Medulla oblongata (tissue), 1 donor: Measurements from ENCODE around the gene PPP1R10.
A peak's percentile ranks its signal among the peaks of the same experiment; 100 is the strongest.

Source experiments
- DNase-seq: peaks from one replicate; pipeline ENCODE4 v3.0.0-alpha.2; 2015; ENCODE audit errors: extremely low spot score

PPP1R10 gene

DNA sequence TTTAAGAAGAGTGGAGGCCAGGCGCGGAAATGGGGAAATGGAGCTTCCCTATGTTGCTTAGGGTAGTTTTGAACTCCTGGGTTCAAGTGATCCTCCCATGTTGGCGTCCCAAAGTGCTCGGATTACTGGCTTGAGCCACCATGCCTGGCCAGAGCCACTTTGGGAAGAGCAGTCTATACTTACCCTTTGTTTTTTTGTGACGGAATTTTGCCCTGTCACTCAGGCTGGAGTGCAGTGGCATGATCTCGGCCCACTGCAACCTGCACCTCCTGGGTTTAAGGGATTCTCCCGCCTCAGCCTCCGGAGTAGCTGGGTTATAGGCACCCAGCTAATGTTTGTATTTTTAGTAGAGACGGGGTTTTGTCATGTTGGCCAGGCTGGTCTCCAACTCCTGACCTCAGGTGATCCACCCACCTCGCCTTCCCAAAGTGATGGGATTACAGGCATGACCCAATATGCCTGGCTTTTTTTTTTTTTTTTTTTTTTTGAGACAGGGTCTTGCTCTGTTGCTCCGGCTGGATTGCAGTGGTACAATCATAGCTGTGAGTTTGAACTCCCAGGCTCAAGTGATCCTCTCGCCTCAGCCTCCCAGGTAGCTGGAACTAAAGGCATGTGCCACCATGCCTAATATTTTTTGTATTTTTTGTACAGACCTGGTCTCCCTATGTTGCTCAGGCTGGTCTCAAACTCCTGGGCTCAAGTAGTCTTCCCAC lies 18.0 kb downstream of the PPP1R10 start:
- DNase-seq, result no peak

DNA sequence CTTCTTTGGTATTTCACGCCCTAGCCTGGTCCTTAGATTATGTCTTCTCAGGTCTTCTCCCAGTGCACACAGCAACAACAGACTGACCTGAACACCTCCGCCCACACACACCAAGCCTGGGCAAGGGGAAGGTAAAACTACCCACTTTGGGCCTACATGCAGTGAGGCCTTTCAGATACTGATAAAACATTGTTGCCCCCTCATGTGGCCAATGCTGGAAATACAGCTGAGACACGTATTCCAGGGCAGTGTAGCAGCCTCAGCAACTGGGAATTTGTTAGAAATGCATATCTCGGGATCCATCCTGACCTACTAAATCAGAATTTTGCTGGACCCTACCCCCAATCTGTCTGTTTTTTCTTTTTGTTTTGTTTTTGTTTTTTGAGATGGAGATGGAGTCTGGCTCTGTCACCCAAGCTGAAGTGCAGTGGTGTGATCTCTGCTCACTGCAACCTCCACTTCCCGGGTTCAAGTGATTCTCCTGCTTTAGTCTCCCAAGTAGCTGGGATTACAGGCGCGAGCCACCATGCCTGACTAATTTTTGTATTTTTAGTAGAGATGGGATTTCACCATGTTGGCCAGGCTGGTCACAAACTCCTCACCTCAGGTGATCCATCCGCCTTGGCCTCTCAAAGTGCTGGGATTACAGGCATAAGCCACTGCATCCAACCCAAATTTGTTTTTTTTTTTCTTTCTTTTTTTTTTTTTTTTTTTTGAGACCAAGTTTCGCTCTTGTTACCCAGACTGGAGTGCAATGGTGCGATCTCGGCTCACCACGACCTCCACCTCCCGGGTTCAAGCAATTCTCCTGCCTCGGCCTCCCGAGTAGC lies 19.5 kb downstream of the PPP1R10 start:
- DNase-seq, result peak; percentile 81

DNA sequence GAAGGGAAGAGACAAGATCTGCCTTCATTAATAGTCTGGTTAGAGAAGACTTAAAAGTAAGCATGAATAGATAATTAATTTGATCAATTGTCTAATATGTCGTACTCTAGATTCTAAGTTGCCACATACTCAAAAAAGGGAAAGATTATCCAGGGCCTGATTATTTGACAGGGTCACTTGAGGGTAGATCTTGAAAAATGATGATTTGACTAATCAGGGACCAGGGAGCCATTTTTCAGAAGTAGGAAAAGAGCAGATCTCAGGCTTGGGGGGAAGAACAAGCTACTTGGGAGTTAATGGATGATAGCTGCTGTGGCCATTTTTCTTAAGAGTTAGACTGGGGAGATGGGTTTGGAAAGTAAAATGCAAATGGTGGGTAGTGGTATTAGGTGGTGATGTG lies 24.8 kb downstream of the PPP1R10 start:
- DNase-seq, result no peak

DNA sequence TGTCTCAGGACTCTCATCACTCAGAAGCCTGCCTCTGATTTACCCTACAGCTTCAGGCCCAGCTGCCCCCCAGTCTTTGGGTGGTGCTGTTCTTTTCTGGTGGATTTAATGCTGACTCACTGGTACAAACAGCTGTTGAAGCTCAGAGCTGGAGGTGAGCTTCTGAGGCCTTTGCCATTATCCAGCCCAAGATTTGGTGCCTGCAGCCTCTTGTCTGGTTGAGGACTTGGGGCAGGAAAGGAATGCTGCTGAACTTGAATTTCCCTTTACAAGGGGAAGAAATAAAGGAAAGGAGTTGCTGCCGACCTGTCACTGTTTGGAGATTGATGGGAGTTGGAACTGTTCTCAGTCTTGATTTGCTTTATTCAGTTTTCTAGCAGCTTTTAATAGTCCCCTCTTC lies 26.0 kb downstream of the PPP1R10 start:
- DNase-seq, result no peak

DNA sequence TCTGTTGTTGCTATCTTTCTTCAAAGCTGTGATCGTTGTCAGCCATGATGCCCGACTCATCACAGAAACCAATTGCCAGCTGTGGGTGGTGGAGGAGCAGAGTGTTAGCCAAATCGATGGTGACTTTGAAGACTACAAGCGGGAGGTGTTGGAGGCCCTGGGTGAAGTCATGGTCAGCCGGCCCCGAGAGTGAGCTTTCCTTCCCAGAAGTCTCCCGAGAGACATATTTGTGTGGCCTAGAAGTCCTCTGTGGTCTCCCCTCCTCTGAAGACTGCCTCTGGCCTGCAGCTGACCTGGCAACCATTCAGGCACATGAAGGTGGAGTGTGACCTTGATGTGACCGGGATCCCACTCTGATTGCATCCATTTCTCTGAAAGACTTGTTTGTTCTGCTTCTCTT lies 26.5 kb downstream of the PPP1R10 start:
- no peak for DNase-seq

DNA sequence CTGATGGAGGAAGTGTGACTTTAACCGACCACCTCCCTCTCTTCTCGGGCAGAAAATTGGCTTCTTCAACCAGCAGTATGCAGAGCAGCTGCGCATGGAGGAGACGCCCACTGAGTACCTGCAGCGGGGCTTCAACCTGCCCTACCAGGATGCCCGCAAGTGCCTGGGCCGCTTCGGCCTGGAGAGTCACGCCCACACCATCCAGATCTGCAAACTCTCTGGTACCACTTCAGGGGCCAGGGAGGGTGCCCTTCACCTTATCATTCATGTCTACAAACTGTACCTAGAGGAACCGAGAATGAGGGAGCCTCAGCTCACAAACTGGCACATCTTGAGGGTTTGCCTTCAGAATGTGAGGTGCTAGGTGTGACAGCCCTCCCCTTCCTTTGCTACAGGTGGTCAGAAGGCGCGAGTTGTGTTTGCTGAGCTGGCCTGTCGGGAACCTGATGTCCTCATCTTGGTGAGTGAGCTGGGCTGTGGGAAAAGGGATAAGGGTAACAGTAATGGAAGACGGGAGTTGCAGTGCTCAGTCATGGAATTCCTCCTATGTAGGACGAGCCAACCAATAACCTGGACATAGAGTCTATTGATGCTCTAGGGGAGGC lies 27.2 kb downstream of the PPP1R10 start:
- no peak for DNase-seq

DNA sequence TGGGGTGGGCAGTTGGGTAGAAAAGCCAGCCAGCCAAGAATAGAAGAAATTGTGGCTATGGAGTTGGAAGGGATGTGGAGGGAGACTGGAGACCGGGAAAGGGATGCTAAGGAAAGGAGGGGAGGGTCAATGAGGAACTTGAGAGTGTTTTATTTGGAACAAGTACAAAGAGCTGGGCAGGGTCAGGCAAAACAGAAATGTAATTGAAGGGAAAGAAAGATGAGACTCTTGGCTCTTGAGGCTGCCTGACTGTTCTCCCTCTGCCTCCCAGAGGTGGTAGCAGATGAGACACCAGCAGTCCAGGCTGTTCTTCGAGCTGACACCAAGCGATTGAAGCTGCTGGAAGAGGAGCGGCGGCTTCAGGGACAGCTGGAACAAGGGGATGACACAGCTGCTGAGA lies 33.1 kb downstream of the PPP1R10 start:
- no peak for DNase-seq

DNA sequence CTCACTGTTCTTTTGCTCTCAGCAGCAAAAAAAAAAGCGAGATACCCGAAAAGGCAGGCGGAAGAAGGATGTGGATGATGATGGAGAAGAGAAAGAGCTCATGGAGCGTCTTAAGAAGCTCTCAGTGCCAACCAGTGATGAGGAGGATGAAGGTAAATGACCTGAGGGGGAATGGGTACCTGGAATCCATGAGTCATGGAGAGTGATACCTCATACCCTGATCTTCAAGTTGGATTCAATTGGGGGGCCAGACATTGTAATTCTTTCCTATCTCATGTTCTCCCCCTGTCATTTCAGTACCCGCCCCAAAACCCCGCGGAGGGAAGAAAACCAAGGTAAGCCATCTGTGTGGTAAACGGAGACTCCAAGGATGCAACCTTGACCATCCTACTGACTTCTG lies 39.0 kb downstream of the PPP1R10 start:
- DNase-seq, result no peak

DNA sequence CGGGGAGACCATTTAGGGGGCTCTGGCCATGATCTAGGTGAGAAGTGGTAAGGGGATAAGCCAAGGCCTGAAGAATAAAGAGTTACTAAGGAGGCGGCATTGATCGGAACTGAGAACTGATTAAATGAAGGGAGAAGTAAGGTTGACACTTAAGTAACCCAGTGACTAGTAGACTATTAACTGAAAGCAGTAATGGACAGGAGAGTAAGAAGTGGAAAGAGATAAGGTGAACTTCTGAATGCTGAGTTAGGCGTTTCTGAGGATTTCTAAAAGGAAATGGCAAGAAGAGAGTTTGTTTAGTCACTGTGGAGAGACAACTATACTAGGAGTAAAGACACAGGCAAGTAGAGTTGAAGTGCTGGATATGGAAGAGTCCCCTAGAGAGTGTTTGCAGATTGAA lies 43.9 kb downstream of the PPP1R10 start:
- no peak for DNase-seq

DNA sequence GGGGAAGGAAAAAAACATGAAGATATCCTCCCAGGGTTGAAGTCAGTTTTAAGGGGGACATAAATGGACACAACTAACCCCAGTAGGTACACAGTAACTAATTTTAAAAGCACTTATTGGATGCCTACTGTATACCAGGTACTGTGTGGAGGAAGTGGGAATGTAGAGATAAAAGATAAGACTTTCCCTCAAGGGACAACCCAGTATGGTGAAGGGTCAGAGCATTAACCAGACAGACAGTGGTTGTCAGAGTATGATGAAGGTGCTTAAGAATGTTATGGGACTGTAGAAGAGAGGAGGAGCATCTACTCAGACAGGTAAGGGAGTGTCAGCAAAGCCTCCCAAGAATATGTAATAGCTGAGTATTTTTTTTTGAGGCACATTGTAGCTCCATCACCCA lies 44.9 kb downstream of the PPP1R10 start:
- DNase-seq, result no peak

DNA sequence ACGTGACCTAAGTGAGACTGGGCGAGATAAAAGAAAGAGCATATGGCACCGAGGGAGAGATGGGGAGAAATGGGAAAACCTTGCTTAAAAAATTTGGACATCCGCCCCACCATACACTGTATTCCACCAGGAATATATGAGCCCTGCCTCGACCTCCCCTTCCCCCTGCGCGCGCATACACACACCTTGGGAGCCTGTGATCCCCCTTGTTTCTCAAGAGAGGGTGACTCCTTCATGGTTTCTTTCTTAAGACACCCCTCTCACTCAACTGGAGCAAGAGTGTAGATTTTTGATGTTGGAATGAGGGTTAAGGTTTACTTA lies 45.3 kb downstream of the PPP1R10 start:
- no peak for DNase-seq

DNA sequence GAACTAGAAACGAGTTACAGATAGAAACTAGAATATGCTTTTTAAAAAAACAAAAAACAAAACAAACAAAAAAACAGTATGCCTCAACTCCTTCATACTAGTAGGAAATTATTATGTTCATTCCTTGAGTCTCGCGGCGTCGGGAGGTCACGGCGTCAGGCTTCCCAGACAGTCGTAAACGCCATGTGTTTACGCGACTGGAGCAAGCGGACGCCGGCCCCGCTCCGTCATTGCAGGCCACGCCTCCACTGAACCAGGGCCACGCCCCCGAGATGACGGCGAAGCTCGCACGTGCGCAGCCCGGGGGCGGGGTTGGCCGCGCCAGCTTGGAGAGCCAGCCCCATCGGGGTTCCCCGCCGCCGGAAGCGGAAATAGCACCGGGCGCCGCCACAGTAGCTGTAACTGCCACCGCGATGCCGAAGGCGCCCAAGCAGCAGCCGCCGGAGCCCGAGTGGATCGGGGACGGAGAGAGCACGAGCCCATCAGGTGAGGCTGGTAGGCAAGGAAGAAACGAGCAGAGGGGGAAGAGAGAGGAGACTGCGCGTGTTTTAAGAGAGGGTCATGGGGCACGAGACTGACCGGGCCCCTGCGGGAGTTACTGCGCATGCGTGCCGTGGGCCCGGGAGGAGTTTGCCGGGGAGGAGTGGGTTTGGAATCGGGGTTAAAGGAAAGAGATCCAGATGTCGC lies 45.8 kb downstream of the PPP1R10 start, which contains the start of gene ABCF1:
ABCF1 (plus strand) TSS at position 368 of the 687 bp plus-strand sequence; CDS start at position 414, 46 bp downstream.
- DNase-seq, result peak; percentile 98

DNA sequence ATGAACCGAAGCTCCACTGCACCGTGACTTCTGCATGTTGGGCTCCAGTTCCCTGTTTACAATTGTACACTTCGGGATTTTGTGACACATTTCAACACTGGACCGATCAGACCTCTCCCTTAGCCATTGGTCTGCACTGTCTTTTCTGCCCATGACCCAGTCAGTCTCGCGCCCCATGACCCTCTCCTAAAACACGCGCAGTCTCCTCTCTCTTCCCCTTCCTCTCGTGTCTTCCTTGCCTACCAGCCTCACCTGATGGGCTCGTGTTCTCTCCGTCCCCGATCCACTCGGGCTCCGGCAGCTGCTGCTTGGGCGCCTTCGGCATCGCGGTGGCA lies 46.3 kb downstream of the PPP1R10 start:
- no peak for DNase-seq

DNA sequence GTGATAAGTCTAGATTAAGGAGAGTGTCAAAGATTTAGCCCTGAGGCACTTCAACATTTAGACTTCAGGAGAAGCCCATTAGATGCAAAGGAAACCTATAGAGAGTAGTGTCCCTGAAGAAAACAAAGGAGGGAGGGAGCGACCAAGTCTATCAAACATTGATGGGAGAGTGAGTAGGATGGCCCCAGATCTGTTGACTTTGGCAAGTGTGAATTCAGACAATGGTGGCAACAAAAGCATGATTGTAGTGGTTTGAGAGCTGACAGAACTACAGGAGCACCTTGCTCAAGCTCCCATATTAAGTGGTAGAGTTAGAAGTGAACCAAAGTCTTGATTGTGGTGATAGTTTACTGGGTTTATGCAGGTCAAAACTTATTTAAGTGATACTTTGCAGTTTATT lies 46.8 kb downstream of the PPP1R10 start:
- no peak for DNase-seq

DNA sequence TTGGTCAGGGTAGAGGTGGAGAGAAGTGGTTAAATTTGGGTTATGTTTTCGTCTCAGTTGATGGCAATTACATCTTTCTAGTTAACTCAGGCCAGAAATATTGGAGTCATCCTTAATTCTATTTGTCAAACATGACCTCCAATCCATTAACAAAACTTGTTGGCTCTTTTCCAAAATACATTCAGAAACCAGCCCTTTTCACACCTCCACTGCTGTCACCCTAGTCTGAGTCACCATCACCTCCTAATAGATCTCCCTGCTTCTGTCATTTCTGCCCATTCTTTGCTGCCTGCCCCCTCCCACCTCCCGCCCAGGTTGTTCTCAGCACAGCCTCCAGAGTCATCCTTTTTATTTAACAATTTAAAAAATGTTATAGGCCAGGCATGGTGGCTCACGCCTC lies 48.8 kb downstream of the PPP1R10 start:
- no peak for DNase-seq

DNA sequence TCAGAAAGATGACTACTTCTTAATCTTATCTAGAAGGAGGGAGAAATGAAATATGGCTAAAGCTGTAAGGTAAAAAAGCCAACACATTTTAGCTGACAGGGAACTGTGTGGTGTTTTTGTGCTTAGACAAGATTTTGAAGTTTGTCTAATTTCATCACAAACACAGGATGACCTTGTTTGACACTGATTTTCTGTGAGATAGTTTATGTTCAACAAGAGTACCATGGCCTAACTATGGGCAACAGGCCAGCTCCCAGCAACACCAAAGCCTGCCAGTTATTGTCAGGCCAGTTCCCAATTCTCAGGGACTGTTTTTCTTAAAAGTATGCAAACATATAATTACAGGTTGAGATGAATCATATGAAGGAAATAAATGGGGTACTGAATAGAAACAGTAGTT lies 51.3 kb downstream of the PPP1R10 start:
- no peak for DNase-seq

DNA sequence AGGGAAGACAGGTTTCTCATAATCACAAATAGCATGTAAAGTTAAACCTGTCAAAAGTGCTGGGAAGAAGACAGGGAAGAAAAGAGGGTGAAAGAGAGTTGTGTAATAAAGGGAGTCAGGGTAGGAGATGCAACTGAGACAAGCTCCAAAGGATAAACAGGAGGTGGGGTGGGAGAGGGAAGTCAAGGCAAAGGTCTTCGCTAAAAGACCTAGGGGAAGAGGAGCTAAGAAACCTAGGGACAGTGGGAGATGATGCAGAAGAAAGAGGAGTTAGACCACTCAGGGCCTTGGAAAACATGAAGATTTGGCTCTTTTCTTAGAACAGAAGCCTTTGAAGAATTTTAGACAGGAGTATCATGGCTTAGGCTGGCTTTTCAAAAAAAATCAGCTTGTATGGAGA lies 52.9 kb downstream of the PPP1R10 start:
- DNase-seq, result no peak

DNA sequence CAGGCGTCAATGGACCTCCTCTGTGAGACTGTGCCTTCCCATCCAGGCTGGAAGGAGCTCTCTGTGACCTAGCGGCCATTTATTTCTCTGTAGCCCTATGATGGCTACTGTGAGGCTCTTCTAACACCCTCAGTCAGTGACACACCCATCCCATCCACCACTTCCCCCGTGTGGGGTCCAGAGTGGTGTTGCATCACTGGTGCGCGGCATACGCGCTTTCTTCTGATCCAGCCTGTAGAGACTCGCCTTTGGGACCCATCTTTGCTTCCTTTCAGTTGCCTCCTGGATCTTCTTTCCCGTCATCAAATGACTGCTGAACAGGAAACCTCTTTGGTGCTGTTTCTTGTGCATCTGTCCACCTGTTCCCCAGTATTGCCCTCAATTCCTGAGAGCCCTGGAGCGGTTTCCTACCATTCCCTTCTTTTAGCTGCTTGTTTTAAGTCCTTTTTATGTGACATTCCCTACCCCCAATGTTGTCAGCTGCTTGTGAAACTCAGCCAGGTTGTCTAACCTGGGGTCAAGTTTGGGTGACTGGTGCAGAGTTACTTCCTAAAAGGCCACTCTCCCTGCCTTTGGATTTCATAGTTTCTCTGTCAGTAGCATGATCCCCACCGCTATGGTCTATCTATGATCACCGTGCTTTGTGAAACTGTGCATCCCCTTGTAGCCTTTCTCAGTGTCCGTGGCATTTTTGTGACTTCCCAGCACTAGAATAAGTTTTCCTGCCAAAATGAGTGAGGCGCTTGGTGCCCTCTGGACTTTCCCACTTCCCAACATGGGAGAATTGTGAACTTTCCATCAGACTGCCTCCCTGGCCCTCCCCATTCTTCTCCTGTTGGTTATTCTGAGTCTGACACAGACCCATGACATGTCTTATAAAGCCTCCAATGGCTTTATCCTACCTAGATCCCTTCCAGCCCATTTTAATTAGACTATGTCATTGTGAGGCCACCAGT lies 54.3 kb downstream of the PPP1R10 start:
- DNase-seq, result no peak

DNA sequence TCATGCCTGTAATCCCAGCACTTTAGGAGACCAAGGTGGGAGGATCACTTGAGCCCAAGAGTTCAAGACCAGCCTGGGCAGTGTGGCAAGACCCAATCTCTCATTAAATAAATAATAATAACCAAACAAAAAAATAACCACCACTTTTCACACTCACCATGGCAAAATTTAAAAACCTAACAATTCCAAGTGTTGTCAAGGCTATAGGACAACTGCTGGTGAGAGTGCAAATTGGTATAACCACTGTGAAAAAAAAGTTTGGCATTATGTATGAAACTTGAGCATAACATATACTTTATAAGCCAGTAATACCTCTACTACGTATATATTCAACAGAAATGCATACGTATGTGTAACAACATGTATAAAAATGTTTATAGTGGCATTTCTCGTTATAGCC lies 56.1 kb downstream of the PPP1R10 start:
- DNase-seq, result no peak

DNA sequence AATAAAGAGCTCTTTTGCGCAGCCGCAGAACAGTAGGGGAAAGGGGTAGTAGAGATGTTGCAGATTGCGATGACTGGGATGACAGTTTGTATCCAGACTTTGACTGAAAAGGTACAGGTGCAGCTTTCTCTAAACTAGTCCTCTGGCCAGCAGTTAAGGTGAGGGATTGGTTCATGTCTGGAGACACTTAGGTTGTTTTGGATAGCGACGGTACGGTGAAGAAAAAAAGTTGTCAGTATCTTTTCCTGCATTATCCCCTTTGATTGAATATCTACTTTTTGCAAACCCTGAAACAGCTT lies 59.4 kb downstream of the PPP1R10 start:
- no peak for DNase-seq

DNA sequence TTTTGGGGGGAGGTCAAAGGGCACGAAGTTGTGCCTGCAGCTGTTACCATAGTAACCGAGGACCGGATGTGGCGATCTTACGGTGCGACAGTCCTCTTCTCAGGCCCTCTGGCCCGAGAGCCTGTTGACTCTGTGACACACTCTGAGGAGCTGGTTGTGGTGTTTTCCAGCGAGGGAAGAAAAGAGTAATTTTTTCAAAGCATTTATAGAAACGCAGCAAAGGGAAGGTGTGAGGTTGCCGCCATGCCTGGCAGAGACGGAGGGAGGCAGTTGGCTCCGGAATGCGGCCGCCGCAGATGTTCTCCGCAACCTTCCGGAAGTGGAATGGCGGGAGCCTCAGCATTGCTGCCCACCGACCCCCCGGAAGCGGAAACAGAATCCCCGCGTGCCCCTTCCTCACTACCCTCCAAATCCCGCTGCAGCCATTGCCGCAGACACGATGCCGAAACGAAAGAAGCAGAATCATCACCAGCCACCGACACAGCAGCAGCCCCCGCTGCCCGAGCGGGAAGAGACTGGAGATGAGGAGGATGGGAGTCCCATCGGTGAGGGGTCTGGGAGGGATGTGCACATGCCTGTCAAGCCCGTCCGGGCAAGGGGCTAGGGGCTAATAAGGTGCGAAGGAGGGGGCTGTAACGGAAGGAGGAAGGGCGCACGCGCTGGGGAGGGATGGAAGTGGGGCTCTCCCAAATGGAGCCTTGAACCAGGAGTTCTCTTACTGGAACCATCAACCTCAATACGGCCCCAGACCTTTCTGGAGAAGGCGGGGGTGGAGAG lies 59.9 kb downstream of the PPP1R10 start, which contains the start of gene PRR3:
PRR3 (plus strand) TSS at position 390 of the 777 bp plus-strand sequence; CDS start at position 440, 50 bp downstream.
- DNase-seq, result peak; percentile 96
